Measurements from ENCODE around the gene HRK.

GRCh38 chr12:116901612-116902011, 20.4 kb upstream of the HRK start:
- TF ChIP-seq CTCF (IDR thresholded peaks at IDR 0.05) (no peak), SIN3A (IDR thresholded peaks at IDR 0.05; ENCODE audit: borderline replicate concordance, insufficient read depth, low read depth, low read length) (no peak), POLR2AphosphoS5 (IDR thresholded peaks at IDR 0.05; ENCODE audit: low read depth, low read length) (no peak), TCF7L2 (IDR thresholded peaks at IDR 0.05; ENCODE audit: low read depth, low read length) (no peak)
- TF ChIP-seq, protein P1, sequence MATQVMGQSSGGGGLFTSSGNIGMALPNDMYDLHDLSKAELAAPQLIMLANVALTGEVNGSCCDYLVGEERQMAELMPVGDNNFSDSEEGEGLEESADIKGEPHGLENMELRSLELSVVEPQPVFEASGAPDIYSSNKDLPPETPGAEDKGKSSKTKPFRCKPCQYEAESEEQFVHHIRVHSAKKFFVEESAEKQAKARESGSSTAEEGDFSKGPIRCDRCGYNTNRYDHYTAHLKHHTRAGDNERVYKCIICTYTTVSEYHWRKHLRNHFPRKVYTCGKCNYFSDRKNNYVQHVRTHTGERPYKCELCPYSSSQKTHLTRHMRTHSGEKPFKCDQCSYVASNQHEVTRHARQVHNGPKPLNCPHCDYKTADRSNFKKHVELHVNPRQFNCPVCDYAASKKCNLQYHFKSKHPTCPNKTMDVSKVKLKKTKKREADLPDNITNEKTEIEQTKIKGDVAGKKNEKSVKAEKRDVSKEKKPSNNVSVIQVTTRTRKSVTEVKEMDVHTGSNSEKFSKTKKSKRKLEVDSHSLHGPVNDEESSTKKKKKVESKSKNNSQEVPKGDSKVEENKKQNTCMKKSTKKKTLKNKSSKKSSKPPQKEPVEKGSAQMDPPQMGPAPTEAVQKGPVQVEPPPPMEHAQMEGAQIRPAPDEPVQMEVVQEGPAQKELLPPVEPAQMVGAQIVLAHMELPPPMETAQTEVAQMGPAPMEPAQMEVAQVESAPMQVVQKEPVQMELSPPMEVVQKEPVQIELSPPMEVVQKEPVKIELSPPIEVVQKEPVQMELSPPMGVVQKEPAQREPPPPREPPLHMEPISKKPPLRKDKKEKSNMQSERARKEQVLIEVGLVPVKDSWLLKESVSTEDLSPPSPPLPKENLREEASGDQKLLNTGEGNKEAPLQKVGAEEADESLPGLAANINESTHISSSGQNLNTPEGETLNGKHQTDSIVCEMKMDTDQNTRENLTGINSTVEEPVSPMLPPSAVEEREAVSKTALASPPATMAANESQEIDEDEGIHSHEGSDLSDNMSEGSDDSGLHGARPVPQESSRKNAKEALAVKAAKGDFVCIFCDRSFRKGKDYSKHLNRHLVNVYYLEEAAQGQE (IDR thresholded peaks at IDR 0.05; ENCODE audit: insufficient read depth in 1 of 2, low read depth in 2 of 2, low read length in 1 of 2) = no peak
